C4-2B (cell line): ENCODE measurements around the gene HOXB5.

Experiments
- ZFX ChIP-seq: fragments of 450-650 bp; IDR thresholded peaks from 2 replicates; pipeline ENCODE4 v1.6.1; 2017
- TF ChIP-seq, protein P1 (sequence below): fragments of 450-650 bp; conservative IDR thresholded peaks from 2 replicates; pipeline ENCODE4 v1.5.1; 2017; ENCODE audit warnings: mild to moderate bottlenecking

DNA sequence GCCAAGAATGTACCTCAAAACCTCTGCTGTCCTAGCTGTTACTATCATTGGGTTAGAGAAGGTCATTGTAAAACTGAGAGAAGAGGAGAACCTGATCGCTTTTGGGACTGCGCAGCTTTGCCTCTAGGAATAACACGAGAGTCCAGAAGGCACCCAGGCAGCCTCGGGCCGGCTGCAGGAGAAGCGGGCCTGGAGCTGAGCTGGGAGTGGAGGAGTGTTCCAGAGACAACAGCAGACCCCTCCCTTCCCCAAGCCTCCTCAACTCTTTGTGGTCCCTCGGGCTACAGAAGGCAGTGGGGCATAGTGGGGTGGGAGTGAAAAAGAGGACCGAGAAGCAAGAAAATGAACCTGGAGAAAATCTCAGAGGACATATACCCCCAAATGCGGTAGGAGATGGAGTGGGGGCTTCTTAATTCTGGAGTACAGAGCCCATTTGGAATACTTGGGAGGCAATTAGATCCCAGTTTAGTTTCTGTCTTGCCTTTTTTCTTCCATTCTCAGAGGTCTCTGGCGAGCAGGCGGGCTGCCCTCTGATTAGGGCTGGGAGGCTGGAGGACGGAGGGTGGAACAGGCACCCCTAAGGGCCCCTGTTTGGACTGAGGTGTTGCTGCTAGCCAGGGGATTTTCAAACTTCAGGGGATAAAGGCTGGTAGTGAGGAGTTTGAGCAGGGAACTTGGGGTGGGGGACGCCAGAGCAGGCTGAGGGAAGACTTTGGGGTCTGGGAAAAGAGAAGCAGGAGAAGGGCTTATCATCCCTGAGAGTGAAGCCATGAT is 35.3 kb downstream of the HOXB5 start:
- TF ChIP-seq, protein P1, sequence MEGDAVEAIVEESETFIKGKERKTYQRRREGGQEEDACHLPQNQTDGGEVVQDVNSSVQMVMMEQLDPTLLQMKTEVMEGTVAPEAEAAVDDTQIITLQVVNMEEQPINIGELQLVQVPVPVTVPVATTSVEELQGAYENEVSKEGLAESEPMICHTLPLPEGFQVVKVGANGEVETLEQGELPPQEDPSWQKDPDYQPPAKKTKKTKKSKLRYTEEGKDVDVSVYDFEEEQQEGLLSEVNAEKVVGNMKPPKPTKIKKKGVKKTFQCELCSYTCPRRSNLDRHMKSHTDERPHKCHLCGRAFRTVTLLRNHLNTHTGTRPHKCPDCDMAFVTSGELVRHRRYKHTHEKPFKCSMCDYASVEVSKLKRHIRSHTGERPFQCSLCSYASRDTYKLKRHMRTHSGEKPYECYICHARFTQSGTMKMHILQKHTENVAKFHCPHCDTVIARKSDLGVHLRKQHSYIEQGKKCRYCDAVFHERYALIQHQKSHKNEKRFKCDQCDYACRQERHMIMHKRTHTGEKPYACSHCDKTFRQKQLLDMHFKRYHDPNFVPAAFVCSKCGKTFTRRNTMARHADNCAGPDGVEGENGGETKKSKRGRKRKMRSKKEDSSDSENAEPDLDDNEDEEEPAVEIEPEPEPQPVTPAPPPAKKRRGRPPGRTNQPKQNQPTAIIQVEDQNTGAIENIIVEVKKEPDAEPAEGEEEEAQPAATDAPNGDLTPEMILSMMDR: no peak
- TF ChIP-seq ZFX: no peak
